Caki2 (cell line): ENCODE results near the gene RNLS. TPM values are rescaled to one million over a fixed set of nuclear protein-coding genes. Genes with fewer than 3 reads are reported as not detected.
"Not testable (repeated sequence)": the region's sequence is repeated elsewhere in the genome, so short reads cannot be mapped to it uniquely, and the experiment has no call there.

Experiments used
- DNase-seq: peaks from one replicate; pipeline ENCODE4 v3.0.0-alpha.2; 2015; ENCODE audit warnings: low read depth
- in situ Hi-C: cut with HindIII; loops from 2 replicates; pipeline ENCODE4 v1.10.0; 2016; ENCODE audit warnings: low sequenced_read_pairs, low pct_unique_long_range_greater_than_20kb, mixed read lengths
- total RNA-seq: library from RNA; depleted of rRNA; stranded (reverse); fragments of >200 nt; shearing (Covaris generic); gene quantifications from 2 replicates; pipeline ENCODE4 v1.2.3, GENCODE V29; 2014; ENCODE audit warnings: low replicate concordance

RNLS gene
- total RNA-seq, 1 experiment from 2014 or later: 19.1 TPM

GRCh38 chr10:88386821-88387773, 196.0 kb downstream of the RNLS start:
- in situ Hi-C loops: no loop called here
- DNase-seq: peak; percentile 91

DNA sequence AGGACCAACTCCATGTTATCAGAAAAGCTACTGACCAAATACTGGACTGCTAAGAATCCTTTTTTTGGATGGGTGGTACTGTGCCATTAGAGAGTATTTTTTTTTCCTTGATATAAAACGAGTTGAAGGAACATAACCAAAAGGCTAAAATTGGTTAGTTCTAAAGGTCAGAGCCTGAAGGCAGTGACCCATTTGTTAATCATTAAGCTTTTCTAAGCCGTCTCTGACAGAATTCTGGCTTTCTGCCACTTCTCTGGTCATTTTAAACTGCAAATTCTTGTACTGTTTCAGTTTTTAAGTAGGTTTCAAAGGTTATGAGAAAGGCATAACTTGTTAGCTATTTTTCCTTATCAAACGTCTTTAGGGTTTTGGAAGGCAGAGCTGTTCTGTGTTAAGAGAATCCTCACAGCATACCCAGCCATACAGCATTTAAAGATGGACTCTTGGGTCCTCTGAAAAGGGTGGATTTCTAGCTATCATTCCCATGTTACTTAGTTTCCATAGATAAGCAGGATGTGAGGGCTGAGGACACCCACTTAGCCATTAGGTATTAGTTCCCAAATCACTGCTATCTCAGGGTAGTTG, 196.8 kb downstream of the RNLS start:
- in situ Hi-C loops: no loop called here
- DNase-seq: peak; percentile 81

GRCh38 chr10:88385601-88386203, 197.4 kb downstream of the RNLS start:
- peak; percentile 95 for DNase-seq
- in situ Hi-C loops: no loop called here

GRCh38 chr10:88383276-88383675, 199.8 kb downstream of the RNLS start:
- in situ Hi-C loops: no loop called here
- no peak for DNase-seq

DNA sequence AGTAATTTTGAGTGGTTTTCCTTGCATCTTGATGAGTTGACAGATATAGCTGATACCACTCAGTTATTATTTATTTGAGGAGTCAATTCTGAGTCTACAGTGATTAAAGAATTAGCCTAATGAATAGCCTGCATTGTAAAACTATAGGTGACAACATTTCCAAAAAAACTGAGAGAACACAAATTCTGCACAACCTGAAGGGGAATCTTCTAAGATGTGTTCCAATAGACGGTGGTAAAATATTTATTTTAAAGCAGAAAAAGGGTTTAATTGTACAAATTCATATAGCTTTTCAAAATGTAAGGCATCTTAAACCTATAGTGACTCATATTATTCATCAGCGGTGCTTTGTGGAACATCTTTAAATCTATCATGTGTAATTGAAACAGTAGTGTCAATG, 200.4 kb downstream of the RNLS start:
- DNase-seq: no peak
- in situ Hi-C loops: no loop called here

- in situ Hi-C loops: no loop called here
- DNase-seq: no peak
Measured at GRCh38 chr10:88379575-88379974, 203.5 kb downstream of the RNLS start.

GRCh38 chr10:88377510-88377909, 205.6 kb downstream of the RNLS start:
- in situ Hi-C loops: no loop called here
- no peak for DNase-seq

GRCh38 chr10:88374392-88375175, 208.5 kb downstream of the RNLS start:
- in situ Hi-C loops: no loop called here

DNA sequence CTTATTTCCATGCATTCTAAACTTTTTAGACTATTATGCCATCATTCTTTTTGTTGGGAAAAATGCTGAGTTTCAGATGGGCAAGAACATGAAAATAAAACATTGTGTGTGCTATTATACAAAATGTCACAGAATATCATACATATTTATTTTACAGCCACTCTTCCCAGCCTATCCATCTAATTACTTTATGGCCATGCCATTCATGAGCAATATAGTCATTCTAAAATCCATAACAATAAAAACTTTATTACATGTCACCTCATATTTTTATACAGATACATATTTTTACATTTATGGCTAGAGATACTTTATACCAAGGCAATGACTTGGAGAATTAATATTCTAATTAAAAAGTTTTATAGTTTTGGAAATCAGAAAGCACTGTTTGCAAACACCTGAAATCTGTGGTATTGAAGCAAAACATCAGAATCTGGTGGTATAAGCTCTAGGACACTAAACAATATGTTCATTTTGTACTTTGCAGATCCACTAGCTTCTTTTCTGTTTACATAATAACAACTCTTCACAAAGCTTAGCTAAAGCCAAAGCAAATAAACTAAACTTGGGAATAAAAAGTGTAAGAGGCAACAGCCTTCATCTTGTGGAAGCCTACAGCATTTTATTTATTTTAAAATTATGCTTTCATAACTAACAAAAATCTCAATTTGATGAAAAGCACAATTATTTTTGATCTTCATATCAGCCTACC, 210.1 kb downstream of the RNLS start:
- in situ Hi-C loops: no loop called here
- no peak for DNase-seq

More at GRCh38 chr10:88374392-88375175, 208.5 kb downstream of the RNLS start:
- no peak for DNase-seq

GRCh38 chr10:88372051-88372715, 210.9 kb downstream of the RNLS start:
- DNase-seq: no peak
- in situ Hi-C loops: no loop called here

DNA sequence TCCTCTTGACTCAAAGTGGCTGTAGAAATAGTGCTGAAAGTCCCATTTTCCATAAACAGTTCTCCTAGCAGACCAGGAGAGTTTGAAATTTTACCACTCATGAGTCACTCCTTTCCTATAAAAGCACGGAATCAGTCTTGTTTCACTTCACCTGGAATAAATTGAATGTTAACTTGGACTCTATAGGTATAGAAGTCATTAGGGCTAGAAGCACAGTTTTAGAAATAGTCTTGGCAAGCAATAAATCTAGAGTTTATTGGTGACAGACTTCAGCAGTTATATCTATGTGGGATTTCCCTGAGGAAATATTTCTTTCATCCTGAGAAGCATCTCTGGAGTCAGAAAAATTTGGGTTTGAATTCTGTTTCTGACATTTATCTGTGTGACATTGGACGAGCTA, 212.4 kb downstream of the RNLS start:
- in situ Hi-C loops: no loop called here
- no peak for DNase-seq

- in situ Hi-C loops: no loop called here
- DNase-seq: no peak
Measured at GRCh38 chr10:88366772-88367171, 216.3 kb downstream of the RNLS start.

- in situ Hi-C loops: no loop called here
- no peak for DNase-seq
Measured at GRCh38 chr10:88361995-88362807, 220.9 kb downstream of the RNLS start.

DNA sequence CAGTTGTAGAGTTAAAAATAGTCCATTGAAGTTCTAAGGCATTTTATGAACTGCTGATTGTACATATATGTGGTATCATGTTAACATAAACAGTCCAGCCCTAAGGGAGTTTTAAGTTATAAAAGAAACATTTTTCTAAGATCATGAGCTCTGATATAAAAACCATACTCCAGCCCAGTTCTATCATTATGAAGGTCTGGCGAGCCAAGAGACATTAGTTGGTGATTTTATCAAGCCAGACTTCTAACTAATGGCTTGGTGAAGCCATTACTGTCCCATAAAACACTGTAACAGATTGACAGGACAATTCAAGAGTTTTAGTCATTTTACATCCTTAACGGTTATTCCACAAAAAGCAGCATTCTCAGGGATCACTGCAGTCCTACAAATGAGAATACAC, 221.6 kb downstream of the RNLS start:
- DNase-seq: no peak

DNA sequence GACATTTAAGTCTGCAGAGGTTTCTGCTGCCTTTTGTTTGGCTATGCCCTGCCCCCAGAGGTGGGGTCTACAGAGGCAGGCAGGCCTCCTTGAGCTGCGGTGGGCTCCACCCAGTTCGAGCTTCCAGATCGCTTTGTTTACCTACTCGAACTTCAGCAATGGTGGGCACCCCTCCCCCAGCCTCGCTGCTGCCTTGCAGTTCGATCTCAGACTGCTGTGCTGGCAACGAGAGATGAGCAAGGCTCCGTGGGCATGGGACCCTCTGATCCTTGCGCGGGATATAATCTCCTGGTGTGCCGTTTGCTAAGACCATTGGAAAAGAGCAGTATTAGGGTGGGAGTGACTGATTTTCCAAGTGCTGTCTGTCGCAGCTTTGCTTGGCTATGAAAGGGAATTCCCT, 227.4 kb downstream of the RNLS start:
- DNase-seq, in situ Hi-C loops: not testable (repeated sequence)

More for the DNA sequence above, 221.6 kb downstream of the RNLS start:
- in situ Hi-C loops: no loop called here

GRCh38 chr10:88347597-88348304, 235.4 kb downstream of the RNLS start:
- in situ Hi-C loops: no loop called here
- DNase-seq: no peak
